ENCODE results near the gene LAMC2.

The LAMC2 gene

GRCh38 chr1:183291216-183291762, 105.2 kb downstream of the LAMC2 start:
- no peak for DNase-seq

- no peak for DNase-seq
Observed at GRCh38 chr1:183291802-183292514, 105.9 kb downstream of the LAMC2 start.

GRCh38 chr1:183293241-183293640, 107.2 kb downstream of the LAMC2 start:
- DNase-seq = no peak

- DNase-seq = no peak
Observed at GRCh38 chr1:183293876-183294275, 107.8 kb downstream of the LAMC2 start.

All from central memory CD4-positive, alpha-beta T cell (primary cell).